Embryonic facial prominence (tissue), 1 donor: ENCODE measurements around the gene POMT2.

Experiments used
- DNase-seq: peaks from one replicate; pipeline ENCODE4 v3.0.0-alpha.2; 2016; ENCODE audit errors: extremely low spot score

Gene POMT2

DNA sequence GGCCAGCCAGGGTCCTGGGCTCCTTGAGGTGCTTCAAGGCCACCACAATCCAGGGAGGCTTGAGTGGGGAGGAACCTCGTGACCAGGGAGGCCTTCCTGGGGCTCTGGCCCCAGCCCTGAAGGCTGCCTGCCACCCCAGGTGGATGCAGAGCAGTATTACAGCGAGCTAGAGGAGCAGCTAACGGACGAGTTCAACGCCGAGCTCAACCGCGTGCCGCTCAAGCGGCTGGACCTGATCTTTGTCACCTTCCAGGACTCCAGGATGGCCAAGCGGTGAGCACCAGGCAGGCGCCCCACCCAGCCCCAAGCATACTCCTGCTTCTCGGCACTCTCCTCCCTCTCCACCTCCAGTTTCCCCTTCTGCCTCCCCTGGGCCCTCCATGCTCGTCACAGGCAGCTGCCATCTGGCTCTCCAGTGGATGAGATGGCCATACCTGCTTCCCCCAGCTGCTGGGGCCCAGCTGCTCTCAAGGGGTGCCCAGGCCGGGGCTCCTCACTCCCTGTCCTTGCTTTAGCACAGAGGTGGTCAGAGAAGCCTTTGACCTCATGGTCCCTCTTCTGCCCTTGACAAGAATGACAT lies 80.3 kb downstream of the POMT2 start:
- DNase-seq = no peak

DNA sequence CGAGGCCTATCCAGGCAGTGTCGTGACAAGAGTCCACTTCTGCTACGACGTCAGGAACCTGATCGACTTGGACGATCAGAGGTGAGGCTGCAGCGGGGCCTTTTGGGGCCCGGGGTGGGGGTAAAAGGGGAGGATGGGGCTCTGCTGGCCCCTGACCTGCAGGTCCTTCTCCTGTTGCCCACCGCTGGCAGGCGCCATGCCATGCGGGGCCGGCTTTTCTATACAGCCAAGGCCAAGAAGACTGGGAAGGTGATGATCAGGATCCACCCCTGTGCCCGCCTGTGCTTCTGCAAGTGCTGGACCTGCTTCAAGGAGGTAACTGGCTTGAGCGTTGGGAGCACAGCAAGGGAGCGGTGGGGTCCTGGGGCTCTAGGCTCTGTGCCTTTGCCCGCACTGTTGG lies 81.3 kb downstream of the POMT2 start:
- no peak for DNase-seq

DNA sequence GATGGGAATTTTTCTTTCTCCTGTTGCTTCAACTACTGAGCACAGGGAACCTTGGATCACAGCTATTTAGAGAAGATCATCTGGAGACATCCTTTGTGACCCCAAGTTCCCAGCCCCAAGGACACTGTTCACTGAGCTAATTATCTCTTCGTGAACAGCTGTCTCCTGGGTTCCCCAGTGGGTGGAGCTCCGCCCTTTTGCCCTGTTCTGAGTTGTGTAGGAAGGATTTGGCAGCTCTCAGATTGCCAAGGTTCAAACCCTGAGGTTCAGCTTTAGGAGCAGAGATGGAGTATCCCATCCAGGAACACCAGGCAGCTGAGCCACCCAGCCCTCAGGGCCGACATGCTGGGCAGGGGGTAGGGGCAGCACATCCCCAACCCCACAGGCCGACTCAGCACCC lies 81.7 kb downstream of the POMT2 start:
- no peak for DNase-seq

DNA sequence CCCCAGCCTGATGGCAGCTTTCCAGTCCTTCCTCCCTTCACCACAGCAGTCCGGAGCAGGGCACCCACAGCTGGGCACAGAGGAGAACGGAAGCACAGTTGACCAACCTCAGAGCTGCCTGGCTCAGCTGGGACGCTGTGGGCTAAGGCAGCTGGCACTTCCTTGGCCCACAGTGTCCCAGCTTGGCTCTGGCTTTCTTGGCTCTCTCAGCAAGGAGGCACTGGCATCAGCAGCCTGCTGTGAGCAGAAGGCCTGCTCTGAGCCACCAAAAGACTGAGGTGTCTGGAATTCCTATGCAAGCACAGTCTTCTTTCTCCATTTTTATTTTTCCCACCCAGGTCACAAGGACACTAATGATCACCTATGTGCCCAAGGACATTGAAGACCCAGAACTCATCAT lies 82.3 kb downstream of the POMT2 start:
- DNase-seq = no peak

DNA sequence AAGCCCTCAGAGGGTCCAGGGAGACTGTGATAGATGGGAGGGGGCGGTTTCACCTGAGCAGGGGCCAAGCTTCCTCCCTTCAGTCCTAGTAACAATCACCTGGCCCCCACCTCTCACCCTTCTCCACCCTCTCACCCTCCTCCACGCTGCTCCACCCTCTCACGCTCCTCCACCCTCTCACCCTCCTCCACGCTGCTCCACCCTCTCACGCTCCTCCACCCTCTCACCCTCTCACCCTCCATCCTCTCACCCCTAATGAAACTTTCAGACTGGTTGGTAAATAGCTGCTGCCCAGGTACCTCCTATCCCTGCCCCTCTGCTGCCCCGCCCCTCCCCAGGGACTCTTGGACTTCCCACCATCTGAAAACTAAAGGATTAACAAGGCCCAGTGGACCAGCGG lies 83.9 kb downstream of the POMT2 start:
- DNase-seq = no peak

DNA sequence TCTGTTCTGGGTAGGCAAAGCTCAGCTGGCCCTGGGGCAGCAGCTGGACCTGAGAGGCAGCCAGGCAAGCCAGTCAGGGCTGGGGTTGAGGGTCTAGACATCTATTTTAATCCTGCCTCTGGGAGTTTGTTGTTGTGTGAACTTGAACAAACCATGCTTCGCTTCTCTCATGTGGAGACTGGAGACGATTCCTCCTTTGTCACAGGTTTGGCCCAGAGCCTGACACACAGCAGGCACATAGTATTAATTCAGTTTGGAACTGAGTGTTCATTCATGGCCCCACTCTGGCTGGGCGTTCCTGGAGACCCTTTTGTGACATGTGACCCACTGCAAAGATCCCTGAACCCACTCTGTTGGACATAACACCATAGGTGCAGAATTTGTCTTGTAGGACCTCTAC lies 89.0 kb downstream of the POMT2 start:
- no peak for DNase-seq

DNA sequence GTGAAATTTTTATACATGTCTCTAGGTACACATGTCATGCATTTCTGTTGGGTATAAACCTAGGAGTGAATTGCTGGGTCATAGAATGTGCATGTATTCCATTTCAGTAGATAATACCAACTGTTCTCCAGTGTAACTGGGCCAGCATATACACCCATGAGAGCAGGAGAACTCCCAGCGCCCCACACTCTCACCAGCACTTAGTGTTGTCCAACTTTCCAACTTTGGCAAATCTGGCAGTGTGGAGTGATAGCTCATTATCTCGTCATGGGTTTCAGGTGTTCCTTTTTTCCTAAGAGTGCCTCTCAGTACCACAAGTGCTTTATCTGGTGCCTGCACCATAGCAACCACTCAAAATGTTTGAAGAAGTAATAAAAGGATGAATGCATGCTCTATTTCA lies 89.8 kb downstream of the POMT2 start:
- DNase-seq = no peak

DNA sequence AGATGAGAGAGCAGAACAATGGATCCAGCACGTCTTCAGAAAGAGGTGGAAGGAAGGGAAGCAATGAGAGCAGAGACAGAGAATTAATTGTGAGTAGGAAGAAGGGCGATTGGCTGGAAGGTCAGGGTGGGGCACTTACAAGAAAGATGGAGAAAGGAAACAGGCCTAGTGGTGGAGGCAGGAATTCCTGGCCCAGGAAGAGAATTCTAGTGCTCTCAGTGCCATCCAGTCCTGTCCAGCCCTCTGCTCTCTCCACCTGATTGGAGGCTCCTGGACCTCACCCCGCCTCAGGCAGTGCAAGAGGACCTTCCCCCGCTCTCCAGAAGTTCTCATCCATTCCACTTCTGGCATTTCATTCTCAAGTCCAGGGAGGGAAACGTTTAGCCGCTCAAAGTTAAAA lies 92.6 kb downstream of the POMT2 start:
- DNase-seq = no peak

DNA sequence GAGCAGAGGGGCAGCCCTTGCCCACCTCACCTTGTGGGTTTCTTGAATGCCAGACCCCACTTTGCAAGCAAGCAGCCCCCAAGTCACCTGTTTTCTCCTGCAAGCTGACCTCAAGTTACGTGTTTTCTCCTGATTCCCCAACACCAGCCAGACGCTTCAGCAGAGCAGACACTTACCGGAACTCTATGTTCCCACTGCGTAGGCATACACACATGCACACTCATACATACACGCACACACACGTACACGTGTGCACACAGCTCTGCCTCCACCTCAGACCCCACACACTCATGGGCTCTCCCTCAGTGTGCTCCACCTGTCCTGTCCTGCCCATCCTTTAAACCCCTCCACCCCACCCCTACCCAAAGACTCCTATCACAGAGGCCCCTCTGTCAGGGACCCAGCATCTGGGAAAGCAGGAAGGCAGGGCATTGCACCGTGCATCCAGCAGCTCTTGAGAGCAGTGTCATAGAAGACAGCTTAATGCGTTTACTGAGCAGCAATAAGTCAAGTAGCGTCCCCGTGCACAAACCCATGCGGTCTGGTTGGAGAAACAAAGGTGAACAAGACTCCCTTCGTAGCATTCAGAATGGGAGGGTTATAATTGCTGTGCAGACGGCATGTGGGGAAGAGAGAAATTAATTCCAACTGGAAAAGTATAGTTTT lies 94.7 kb downstream of the POMT2 start:
- DNase-seq = no peak

DNA sequence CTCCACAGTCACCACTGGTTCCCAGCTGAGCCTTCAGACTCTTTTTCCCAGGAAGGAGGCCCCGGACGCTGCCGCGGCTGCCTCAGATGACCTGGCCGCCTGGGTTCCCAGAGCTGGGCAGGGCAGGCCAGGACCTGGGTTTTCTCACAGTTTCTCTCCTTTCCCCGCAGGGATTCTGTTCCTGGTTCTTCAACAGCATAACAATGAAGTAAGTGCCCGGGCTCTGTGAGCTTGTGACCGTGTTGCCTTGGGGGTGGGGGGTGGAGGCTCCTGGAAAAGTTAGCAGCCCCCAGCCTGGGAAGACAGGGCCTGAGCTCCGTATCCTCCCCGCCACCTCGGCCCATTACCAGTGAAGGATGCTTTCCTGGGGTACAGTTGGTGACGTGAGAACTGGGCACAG lies 95.4 kb downstream of the POMT2 start:
- DNase-seq = no peak
